Upper lobe of left lung (tissue), 6 donors: ENCODE results near the gene STX10. TPM values are rescaled to one million over a fixed set of nuclear protein-coding genes. Genes with fewer than 3 reads are reported as not detected.

Experiments
- ATAC-seq, 2 donors: fragments of 200-7000 bp; cut with Tn5 transposase; one replicate each; pipeline ENCODE4 v1.9.1; 2022; ENCODE audit warnings: mild to moderate bottlenecking in 2 of 2, moderate library complexity in 2 of 2; ENCODE audit not compliant: low FRiP score in 2 of 2
- DNase-seq, 2 donors: peaks; one replicate each; pipeline ENCODE4 v3.0.0-alpha.2; 2019 to 2020
- H3K27ac ChIP-seq, 4 donors: fragments of 200-600 bp; sonication (generic); one replicate each; pipeline ENCODE4 v1.5.1; 2016 to 2019
- H3K27me3 ChIP-seq, 4 donors: fragments of 200-600 bp; sonication (generic); one replicate each; pipeline ENCODE4 v1.5.1; 2017 to 2019
- H3K36me3 ChIP-seq, 4 donors: fragments of 200-600 bp; sonication (generic); one replicate each; pipeline ENCODE4 v1.5.1; 2016 to 2019
- H3K4me1 ChIP-seq, 4 donors: fragments of 200-600 bp; sonication (generic); one replicate each; pipeline ENCODE4 v1.5.1; 2018 to 2019
- H3K4me3 ChIP-seq, 4 donors: fragments of 200-600 bp; sonication (generic); one replicate each; pipeline ENCODE4 v1.5.1; 2017 to 2019; ENCODE audit warnings: mild to moderate bottlenecking in 2 of 4, moderate library complexity in 1 of 4
- H3K9me3 ChIP-seq, 4 donors: fragments of 200-600 bp; sonication (generic); one replicate each; pipeline ENCODE4 v1.5.1; 2018 to 2019
- EP300 ChIP-seq, 4 donors: sonication (generic); formaldehyde crosslinking; IDR thresholded peaks; one replicate each; pipeline ENCODE4 v1.5.1; 2017; ENCODE audit warnings: antibody characterized with exemption in 4 of 4, control low read depth in 2 of 4
- POLR2A ChIP-seq, 4 donors: fragments of 450-650 bp; IDR thresholded peaks; one replicate each; pipeline ENCODE4 v1.5.1; 2016 to 2017; ENCODE audit warnings: antibody characterized with exemption in 4 of 4, mild to moderate bottlenecking in 2 of 4
- POLR2AphosphoS5 ChIP-seq, 2 donors: sonication (generic); formaldehyde crosslinking; IDR thresholded peaks; one replicate each; pipeline ENCODE4 v1.5.1; 2017; ENCODE audit warnings: antibody characterized with exemption in 2 of 2
- WGBS, 2 donors: methylation state at CpG; one replicate each; pipeline ENCODE4 v1.1.5; 2017 to 2018; 5-methylcytosine and 5-hydroxymethylcytosine counted together
- total RNA-seq, 6 donors: library from RNA; depleted of rRNA in 4 of 6; stranded (reverse); fragments of >200 nt in 4 of 6; gene quantifications; one replicate each; pipeline versions ENCODE4 v1.1.0 to v1.2.1, GENCODE V29; 2016 to 2021
- TF ChIP-seq, protein P1 (sequence below), 6 experiments: fragments of 450-650 bp in 4 of 6; fragments of 200-600 bp in 2 of 6; sonication (generic) in 2 of 6; IDR thresholded peaks; one replicate each; pipeline ENCODE4 v1.5.1; 2016 to 2019; ENCODE audit warnings: antibody characterized with exemption in 6 of 6
- donor health status: DM: no; HTN: no; CAD: no; lungs with moderate emphysema.
- donor health status: DM: no; HTN: yes; CAD: no; lungs with severe emphysema.

The STX10 gene
- total RNA-seq, 6 donors from 2014 or later = 80.0 to 348 (median 107) TPM

GRCh38 chr19:13104848-13105711 is 45.1 kb downstream of the STX10 start:
- no peaks in the 10 kb centered on the region for H3K9me3 ChIP-seq
- no peak for TF ChIP-seq EP300 (IDR thresholded peaks at IDR 0.05)
- TF ChIP-seq, protein P1, sequence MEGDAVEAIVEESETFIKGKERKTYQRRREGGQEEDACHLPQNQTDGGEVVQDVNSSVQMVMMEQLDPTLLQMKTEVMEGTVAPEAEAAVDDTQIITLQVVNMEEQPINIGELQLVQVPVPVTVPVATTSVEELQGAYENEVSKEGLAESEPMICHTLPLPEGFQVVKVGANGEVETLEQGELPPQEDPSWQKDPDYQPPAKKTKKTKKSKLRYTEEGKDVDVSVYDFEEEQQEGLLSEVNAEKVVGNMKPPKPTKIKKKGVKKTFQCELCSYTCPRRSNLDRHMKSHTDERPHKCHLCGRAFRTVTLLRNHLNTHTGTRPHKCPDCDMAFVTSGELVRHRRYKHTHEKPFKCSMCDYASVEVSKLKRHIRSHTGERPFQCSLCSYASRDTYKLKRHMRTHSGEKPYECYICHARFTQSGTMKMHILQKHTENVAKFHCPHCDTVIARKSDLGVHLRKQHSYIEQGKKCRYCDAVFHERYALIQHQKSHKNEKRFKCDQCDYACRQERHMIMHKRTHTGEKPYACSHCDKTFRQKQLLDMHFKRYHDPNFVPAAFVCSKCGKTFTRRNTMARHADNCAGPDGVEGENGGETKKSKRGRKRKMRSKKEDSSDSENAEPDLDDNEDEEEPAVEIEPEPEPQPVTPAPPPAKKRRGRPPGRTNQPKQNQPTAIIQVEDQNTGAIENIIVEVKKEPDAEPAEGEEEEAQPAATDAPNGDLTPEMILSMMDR (IDR thresholded peaks at IDR 0.05) = peak in 1 of 6 experiments; percentile 6
- H3K36me3 ChIP-seq = peaks cover 0 to 19% (median 12%) of the 10 kb centered on the region in 4 donors
- DNase-seq (peak; percentile 44 to 78), ATAC-seq (peak; percentile 1 to 4)
- H3K27ac ChIP-seq = peak overlapping the region; percentile 92 to 98 (median 95)
- H3K4me3 ChIP-seq = peak overlapping the region in 3 of 4 donors; percentile 35 to 50 (median 40)
- H3K27me3 ChIP-seq = no peaks in the 10 kb centered on the region
- WGBS, 2 donors = 40 to 60% methylated on average over 18 to 29 of the region's 29 CpGs
- H3K4me1 ChIP-seq = peaks cover 35 to 61% (median 49%) of the 10 kb centered on the region in 4 donors

DNA sequence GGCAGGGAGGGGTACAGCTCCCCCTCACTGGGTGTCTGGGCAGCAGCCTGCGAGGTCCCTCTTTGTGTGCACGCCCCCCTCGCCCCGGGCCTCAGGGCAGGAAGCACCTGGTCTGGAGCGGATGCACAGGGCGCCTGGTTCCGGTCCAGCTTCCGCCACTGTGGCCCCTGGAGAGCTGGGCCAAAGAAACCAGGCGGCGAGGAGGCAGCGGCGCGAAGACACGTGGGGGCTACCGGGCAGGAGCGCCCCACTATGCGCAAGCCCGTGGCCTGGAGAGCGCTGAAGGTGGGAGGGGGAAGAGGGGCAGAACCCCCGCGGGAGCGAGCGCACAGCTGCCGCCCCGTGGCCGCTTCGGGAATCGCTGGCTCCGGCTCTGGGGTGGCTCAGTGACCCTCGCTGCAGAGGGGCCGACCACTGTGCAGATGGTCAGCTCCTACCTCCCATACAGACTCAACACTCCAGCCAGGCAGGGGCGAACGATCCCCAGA is 45.8 kb downstream of the STX10 start:
- H3K4me3 ChIP-seq = peak overlapping the region in 3 of 4 donors; percentile 35 to 50 (median 40)
- H3K4me1 ChIP-seq = peaks cover 40 to 68% (median 55%) of the 10 kb centered on the region in 4 donors
- peak overlapping the region; percentile 92 to 98 (median 95) for H3K27ac ChIP-seq

GRCh38 chr19:13103581-13104359 is 46.4 kb downstream of the STX10 start:
- WGBS, 2 donors = 48 to 70% methylated on average over 10 to 12 of the region's 13 CpGs
- H3K4me1 ChIP-seq = peaks cover 43 to 74% (median 61%) of the 10 kb centered on the region in 4 donors
- H3K9me3 ChIP-seq = no peaks in the 10 kb centered on the region
- no peak for DNase-seq
- TF ChIP-seq, protein P1 (IDR thresholded peaks at IDR 0.05) = no peak
- TF ChIP-seq POLR2AphosphoS5 (IDR thresholded peaks at IDR 0.05) (no peak), POLR2A (IDR thresholded peaks at IDR 0.05) (no peak), EP300 (IDR thresholded peaks at IDR 0.05) (no peak)
- ATAC-seq = no peak
- peak overlapping the region; percentile 92 to 98 (median 95) for H3K27ac ChIP-seq
- H3K36me3 ChIP-seq = peaks cover 0 to 8% (median 2%) of the 10 kb centered on the region in 4 donors
- H3K4me3 ChIP-seq = peak overlapping the region in 3 of 4 donors; percentile 35 to 50 (median 40)
- no peaks in the 10 kb centered on the region for H3K27me3 ChIP-seq

More for the DNA sequence above, 45.8 kb downstream of the STX10 start:
- ATAC-seq (peak; percentile 30 to 59), DNase-seq (peak; percentile 65 to 94)
- TF ChIP-seq, protein P1 (IDR thresholded peaks at IDR 0.05) = peak; percentile 69 to 94 (median 88)
- TF ChIP-seq POLR2A (IDR thresholded peaks at IDR 0.05) (no peak), EP300 (IDR thresholded peaks at IDR 0.05) (peak in 2 of 4 donors; percentile 80 to 91), POLR2AphosphoS5 (IDR thresholded peaks at IDR 0.05) (peak; percentile 92 to 94)
- Histone ChIP-seq H3K36me3 (peaks cover 0 to 13% (median 6%) of the 10 kb centered on the region in 4 donors), H3K9me3 (no peaks in the 10 kb centered on the region), H3K27me3 (no peaks in the 10 kb centered on the region)
- WGBS, 2 donors = 23 to 42% methylated on average over 14 to 32 of the region's 33 CpGs

DNA sequence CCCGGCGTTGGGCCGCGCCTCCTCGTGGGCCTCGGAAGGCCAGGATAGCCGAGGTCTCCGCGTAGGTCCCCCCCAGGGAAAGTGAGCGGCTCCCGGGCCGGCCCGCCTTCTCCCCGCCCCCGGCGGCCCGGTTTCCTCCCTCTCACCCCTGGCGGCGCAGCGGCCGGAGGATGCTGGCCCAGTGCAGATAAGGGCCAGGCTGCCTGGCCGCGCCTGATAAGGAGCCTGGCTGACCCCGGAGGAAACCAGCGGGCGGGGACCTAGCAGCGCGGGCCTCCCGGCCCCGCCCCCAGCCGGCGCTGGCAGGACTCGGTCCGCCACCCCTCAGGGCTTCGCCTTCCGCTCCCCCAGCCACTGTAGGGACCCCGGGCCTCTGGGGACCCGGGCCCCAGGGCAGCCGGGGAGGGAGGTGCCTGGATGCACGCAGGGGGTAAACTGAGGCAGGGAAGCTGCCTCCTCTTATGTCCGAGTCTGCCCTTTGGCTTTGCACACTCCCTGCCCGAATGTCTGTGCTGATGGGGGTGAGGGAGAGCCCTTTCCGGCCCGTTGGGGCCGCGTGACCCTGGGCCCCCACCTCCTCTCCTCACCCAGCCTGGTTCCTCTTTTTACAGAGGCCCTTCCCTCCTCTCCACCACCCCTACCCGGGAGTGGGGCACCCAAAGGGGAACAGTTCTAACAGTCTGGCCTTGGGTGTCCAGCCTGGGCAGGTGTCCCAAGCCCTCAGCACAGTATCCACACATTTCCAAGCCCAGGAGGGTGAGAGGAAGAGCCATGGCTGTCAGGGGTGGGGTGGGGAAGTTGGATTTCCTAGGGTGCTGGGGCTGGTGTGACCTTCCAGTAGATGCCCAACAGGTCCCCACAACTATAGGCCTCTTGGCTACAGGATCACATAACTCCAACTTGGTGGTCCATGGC is 47.3 kb downstream of the STX10 start, which contains the start of gene LYL1:
Gene LYL1, minus strand, starts transcription at position 193 of the 915 bp plus-strand sequence. CDS start 1,687 bp downstream, outside the sequence.
- peak; percentile 91 to 97 for TF ChIP-seq POLR2AphosphoS5 (IDR thresholded peaks at IDR 0.05)
- TF ChIP-seq POLR2A (IDR thresholded peaks at IDR 0.05) = peak in 3 of 4 donors; percentile 11 to 68 (median 24)
- peak in 3 of 4 donors; percentile 32 to 98 (median 91) for TF ChIP-seq EP300 (IDR thresholded peaks at IDR 0.05)
- TF ChIP-seq, protein P1 (IDR thresholded peaks at IDR 0.05) = peak in 1 of 6 experiments; percentile 33
- Histone ChIP-seq H3K36me3 (peaks cover 0 to 4% (median 1%) of the 10 kb centered on the region in 4 donors), H3K27ac (peak within 1 kb of the TSS; percentile 92 to 98 (median 95)), H3K4me1 (peaks cover 52 to 82% (median 69%) of the 10 kb centered on the region in 4 donors), H3K27me3 (no peaks in the 10 kb centered on the region), H3K4me3 (peak within 1 kb of the TSS; percentile 34 to 59 (median 48)), H3K9me3 (no peaks in the 10 kb centered on the region)
- DNase-seq (peak; percentile 86 to 94), ATAC-seq (peak; percentile 71 to 72)
- 0 to 5% methylated on average over 12 of the region's 47 CpGs for WGBS, 2 donors
